Activated CD4-positive, alpha-beta T cell treated with anti-CD3 and anti-CD28 coated beads for 1 hour (primary cell): ENCODE results near the gene CHAT.

Source experiments
- DNase-seq: peaks from one replicate; pipeline ENCODE4 v3.0.0-alpha.2; 2020

Gene CHAT

DNA sequence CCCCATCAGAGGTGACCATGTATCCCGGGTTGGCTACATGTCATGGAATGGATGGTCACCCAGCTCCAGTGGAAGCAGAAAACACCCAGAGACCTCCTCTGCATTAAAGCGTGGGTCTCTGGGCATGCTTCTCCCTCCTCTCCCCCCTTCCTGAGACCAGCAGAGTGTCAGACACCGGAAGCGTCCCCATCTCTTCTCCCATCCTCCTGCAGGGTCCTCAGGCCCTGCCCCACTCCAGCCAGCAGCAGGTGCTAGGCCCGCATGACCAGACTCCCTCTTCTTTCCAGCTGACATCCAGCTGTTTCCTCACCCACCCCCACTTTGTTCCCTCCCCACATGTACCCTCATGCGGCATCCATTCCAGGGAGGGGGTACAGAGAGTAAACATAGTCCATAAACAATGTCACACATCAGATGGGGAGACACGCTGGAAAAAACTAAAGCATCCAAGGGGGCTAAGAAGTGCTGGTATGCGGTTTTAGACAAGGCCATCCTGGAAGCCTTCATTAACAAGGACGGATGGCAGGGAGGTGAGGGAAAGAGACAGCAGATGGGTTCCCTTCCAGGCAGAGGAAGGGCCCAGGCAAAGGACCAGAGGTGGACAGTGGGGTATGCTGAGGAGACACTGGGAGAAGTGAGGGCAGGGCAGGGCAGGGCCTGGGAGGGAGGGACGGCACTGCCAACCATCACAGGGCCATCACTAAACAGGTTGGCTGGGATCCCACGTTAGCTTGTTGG lies 16.2 kb upstream of the CHAT start:
- DNase-seq = no peak

DNA sequence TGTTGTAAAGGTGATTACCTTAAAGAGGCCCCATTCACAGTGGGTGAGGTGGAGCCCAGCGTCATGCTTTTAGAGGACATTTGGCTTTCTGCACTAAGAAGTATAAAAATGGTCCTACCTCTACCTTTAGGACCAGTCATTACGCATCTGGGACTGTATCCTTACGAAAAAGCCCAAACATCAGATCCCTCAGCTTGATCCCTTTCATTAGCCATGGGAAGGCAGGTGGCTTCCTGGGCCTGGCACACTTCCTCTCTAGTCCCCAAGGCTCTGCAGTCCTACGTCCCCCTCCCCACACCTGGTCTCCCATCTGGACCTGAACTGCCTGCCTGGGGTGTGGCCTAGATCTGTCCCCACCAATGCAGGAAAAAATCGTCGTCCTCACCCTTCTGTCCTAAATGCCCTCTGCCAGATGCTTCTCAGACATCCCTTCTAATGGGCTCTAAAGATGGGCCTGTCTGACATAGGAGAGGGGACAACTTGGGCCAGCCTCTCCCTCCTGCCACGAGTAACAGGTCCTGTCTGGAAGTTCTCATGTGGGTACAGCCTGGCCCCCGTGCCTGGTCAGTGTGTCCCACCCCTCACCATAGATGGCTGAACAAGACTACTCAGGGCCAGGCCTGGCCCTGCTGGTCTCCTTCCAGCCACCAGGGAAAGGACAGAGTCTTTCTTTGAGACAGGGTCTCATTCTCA lies 15.5 kb upstream of the CHAT start:
- DNase-seq = no peak

DNA sequence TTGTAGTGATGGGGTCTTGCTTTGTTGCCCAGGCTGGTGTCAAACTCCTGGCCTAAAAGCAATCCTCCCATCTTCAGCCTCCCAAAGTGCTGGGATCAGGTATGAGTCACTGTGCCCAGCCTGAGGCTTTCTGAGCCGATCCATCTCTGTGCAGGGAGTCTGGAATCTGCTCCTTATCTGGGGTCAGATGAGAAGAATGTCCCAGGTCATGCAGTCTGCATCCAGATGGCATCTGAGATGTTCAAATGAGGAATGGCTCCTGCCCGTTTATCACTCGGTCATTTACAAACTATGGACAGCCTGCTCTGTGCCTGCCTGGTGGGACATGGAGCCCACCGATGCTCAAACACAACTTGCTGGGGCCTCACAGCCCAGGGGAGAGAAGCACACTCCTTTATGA lies 14.9 kb upstream of the CHAT start:
- no peak for DNase-seq

DNA sequence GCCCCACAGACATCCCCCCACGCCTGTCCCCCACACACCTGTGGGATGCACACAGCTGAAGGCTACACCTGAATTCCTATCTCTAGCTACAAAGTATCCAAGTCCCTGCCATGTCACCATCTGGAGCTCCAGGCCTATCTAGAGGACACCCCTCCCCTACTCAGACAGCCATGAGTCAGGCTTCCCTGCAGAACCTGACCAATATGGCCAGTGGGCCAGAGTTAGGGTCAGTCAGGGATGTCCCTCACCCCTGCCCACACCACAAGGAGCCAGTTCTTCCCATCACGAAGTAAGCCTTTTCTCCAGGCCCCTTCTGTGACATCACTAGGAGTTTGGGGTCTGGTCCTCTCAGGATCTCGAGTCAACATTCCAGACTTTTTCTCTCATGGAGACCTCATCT lies 14.3 kb upstream of the CHAT start:
- DNase-seq = no peak

DNA sequence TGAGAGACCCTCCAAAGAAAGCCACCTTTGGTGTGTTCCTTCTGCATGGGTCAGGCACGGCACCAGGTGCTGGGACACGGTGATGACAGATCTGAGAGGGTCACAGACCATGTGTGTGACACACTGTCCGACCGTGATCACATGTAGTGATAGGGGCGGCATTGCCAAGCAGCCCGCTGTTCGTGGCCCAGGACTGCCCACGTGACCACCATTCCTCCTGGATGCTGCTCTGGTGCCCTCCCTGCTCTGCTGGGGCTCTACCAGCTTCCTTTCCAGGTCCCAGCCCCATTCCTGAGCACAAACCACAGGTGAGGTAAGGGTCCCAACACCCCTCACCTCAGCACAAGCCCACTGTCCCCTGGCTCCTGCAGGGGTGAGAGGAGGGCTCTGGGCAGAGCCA lies 13.8 kb upstream of the CHAT start:
- no peak for DNase-seq

DNA sequence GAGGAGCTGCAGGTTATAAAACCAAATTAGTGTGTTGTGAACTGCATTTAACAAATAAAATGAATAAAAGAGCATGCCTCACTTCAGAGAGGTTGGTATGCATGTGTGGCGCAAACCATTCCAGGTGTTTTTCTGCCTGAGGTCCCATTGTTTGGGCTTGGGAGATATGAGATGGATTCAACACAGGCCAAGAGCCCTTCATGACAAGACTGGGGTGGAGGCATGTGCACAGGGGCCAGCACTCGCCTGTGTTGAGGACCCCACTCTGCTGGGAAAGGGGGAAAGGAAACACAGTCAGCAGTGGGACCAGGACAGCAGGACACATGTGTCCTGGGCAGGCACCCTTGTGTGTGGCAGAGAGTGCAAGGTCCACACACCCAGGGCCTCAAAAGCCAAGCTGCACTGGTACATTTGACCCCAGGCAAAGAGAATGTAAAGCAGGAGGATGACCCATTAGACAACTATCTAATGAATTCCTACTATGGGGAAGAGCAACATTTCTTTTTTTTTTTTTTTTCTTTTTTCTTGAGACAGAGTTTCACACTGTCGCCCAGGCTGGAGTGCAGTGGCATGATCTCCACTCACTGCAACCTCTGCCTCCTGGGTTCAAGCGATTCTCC lies 12.9 kb upstream of the CHAT start:
- DNase-seq = no peak

DNA sequence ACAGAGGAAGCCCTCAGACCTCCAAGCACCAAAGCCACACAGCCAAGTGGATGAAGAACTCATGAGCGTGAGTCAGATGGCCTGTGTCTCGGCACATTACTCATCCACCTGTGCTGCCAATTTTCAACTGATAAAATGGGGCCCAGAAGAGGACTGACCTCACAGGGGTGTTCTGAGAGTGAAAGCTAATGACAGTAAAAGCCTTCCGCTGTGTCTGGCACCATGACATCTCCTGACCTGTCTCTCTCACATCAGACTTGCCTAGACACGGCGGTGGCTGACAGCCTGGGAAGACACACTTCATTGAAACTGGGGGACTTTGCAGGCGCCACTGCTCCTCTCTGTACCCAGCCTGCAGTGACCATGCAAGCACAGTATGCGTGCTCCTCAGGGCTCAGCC lies 12.0 kb upstream of the CHAT start:
- peak; percentile 3 for DNase-seq

DNA sequence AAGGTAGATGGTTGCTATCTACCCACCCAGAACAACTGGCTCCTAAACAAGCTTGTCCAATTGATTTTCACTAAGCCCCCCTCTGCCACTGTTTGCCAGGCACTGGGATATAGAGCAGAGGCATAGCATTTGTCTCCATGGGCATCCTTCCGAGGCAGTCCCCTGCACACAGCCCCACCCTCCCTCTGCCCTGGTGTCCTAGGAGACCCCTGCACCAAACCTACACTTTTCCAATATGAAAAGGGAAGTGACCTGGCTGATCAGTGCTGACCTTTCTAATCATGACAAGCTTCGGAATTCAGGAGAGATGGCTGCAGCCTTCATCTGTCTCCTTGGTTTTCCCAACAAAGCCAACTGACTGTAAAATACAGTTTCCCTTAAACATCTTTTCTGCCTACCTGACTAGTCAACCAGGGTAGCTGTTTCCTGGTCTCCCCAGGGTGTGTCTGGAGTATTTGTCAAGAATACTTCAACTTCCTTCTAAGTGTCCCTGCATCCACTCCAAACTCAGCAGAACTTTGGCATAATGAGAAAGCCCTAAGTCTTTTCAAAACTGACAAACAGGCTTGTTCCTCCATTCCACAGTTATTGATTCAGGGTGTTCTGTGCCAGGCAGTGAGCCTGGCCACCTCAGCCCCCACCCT lies 11.3 kb upstream of the CHAT start:
- no peak for DNase-seq

DNA sequence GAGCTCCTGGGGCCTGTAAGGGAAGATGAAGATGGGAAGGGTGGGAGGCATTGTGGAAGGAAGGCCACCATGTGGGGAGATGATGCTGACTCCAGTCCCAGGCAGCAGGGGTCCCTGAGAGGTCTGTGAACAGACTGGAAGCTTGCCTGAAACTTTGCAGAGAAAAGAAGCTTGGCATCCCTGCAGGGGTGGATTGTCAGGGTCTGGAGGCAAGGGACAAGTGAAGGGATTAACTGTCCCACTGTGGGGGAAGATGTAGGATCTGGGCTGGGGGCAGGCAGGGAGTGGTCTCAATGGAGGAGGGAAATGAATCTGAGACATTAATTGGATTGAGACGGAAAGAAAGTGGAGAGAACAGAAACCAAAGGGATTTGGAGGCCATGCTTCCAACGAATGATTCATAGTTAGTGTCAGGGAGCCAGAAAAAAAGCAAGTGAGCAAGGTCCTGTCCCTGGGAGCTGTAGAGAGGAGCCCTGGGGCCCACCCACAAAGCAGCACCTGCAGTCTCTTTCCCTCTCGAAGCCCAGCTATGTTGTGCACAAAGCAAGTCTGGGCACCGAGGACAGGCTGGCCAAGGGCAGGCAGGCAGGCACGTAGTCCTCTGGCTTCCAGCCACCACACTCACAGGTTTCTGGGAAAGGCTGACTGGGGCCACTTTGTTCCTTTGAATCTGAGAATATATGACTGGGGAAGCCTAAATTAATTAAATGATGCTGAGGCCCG lies 8.5 kb upstream of the CHAT start:
- no peak for DNase-seq

DNA sequence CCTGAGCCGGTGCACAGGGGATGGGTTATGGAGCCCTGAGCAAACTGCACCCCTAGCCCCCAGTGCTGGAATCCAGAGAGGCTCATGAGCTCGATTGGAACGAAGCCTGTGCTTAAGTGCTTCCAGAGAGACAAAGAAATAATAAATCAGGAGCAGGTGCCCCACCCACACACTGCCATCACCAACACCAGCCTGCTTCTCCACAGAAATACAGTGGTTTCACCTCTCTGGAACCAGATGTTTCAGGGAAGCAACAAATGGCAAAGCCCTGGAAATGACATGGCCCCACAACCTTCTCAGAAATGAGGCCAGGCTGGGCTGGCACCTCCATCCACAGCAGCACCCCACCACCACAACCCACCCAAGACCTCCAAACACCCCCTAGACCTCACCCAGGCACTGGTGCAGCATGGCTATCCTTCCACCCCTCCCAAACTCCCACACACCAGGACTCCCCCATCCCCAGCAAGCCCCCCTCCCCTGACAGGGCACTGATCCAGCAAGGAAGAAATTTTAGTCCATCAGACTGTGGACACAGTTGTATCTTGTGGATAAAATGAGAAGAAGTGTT lies 7.8 kb upstream of the CHAT start:
- DNase-seq = no peak

DNA sequence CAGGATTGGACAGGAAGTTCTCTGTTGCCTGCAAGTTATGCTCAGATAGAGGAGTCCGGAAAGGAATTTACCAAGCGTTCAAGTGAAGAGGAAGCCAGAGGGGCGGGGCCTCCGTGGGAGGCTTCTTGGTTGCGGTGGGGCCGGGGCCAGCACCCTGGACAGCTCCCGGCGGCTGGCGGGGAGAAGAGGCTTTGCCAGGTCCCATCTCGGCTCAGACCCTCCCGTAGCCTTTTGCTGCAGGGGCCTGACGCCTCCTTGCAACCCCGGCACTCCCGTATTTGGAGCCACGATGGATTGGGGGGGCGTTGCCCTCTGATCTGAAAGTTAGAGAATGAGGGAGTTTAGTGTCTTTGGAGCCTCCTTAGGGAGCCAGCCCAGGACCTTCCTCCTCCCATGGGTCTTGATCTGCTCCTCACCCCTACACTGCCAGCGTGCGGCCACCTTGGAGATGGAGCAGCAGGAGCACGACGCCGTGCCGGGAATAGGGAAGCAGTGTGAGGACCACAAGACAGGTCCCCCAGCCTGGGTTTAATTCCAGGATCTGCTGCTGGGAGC lies 6.8 kb upstream of the CHAT start:
- peak; percentile 30 for DNase-seq

DNA sequence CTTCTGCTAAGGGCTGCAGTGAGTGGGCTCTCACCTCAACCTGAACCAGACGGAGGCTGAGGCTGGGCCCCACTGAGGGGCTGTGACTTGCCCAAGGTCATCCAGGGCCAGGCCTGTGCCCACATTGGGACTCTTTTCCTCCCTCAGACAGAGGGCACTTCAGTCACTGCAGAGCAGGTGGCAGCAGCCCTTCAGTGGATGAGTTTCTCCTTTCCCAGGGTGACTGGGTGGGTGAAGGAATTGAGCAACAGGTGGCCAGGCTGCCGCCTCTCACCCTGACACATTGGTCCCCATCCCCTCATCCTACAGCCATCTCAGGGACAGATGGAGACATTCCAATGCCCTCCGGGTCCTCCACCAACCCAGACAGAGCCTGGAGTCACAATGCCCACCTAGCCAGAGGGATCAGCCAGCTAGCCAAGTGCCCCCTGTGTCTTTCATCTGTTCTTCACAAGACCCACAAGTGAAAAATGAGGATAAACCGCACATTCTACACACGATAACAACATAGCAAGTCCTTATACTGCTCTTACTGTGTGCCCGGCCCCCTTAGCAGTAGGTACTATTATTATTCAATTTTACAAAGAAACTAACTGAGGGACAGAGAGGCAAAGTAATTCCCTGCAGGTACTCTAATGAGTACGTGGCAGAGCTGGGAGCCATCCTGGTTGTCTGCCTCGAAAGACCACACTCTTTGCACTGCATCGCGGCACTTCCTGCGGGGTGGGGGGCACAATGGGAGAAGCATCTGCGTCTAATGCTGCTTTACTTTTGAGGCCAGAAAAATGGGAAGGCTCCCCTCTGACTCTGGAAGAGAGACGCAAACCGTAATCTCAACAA lies 5.5 kb upstream of the CHAT start:
- DNase-seq = no peak

DNA sequence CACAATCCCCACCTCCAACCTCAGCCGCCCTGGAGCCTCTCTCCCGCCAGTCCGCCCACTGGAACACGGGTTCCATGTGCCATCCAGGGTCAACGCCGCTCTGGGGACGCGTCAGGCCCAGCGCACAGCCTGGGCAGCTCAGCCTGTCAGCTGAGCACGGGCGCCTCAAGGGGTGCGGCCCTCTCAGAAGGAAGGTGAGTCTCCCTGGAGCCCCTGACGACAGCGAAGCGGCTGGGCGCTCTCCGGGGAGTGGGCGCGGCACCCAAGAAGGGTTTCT lies 4.9 kb upstream of the CHAT start:
- no peak for DNase-seq

DNA sequence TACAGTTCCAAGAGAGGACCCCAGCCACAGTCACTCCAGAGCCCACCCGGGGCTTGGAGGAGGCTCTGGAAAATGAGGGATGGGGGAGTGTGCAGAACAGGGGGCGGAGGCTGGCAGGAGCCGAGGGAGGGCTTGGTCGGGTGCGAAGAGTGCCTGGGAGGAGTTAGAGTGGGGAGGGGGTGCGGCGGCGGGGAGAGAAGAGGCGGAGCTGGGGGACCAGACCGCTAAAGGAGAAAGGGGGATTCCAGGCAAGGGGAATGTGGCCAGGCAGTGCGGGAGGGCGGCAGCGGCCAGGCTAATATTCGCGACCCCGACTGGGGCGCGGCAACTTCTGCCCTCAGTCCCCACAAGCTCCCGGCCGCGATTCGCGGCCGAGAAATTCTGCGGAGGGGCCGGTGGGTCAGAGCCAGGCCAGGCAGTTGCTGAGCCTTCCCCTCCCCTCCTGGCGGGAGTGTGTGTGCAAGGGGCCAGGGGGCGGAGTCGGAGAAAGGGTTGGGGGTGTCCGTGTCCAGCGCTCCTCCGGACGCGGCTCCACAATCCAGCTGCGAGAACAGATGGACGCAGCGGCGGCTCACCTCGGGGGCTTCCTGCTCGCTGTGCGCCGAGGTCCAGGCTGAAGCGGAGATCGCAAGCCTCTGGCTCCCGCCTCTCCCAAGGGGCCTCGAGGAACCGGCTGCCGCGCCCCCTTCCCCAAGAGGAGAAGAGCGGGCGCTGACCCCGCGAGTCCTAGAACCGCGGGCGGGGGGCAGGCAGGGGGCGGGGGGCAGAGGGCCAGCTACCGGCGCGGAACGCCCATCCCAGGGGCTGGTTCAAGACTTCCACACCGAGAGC lies 4.3 kb upstream of the CHAT start:
- no peak for DNase-seq

DNA sequence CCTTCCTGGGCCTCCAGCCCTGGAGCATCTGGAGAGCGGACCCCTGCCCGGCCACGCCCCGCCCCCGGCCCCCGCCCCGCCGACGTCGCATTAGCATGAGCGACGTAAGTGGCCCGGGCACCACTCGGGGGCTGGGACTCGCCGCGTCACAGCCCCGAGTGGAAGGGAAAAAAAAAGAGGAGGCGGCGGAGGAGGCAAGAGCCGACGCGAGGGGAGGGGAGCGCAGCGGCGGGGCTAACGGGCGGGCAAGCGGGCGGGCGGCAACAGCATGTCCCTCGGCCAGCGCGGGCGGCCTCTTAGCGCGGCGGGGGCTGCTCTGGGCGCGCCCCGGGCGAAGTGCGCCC lies 3.8 kb upstream of the CHAT start, which contains the start of gene SLC18A3:
Gene SLC18A3 (plus strand): TSS at position 197 of the 344 bp plus-strand sequence. CDS start 431 bp downstream, outside the sequence.
- DNase-seq = no peak

DNA sequence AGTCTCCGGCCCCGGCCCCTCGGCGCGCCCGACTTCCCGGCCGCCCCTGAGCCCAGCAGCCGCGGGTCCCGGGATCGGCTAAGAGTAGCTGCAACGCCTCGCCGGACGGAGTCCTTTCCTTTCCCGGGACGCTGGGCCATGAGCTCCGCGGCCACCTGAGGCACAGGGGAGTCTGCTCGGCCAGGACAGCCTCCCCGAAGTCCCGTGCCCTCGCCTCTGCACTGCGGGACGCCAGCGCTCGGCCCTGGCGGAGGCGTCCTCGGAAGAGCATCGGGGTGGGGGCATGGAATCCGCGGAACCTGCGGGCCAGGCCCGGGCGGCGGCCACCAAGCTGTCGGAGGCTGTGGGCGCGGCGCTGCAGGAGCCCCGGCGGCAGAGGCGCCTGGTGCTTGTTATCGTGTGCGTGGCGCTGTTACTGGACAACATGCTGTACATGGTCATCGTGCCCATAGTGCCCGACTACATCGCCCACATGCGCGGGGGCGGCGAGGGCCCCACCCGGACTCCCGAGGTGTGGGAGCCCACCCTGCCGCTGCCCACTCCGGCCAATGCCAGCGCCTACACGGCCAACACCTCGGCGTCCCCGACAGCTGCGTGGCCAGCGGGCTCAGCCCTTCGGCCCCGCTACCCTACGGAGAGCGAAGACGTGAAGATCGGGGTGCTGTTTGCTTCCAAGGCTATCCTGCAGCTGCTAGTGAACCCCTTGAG lies 3.2 kb upstream of the CHAT start:
- no peak for DNase-seq

DNA sequence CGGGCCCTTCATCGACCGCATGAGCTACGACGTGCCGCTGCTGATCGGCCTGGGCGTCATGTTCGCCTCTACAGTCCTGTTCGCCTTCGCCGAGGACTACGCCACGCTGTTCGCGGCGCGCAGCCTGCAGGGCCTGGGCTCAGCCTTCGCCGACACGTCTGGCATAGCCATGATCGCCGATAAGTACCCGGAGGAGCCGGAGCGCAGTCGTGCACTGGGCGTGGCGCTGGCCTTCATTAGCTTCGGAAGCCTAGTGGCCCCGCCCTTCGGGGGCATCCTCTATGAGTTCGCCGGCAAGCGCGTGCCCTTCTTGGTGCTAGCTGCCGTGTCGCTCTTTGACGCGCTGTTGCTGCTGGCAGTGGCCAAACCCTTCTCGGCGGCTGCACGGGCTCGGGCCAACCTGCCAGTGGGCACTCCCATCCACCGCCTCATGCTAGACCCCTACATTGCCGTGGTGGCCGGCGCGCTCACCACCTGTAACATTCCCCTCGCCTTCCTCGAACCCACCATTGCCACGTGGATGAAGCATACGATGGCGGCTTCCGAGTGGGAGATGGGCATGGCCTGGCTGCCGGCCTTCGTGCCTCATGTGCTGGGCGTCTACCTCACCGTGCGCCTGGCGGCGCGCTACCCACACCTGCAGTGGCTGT lies 2.5 kb upstream of the CHAT start:
- DNase-seq = no peak

DNA sequence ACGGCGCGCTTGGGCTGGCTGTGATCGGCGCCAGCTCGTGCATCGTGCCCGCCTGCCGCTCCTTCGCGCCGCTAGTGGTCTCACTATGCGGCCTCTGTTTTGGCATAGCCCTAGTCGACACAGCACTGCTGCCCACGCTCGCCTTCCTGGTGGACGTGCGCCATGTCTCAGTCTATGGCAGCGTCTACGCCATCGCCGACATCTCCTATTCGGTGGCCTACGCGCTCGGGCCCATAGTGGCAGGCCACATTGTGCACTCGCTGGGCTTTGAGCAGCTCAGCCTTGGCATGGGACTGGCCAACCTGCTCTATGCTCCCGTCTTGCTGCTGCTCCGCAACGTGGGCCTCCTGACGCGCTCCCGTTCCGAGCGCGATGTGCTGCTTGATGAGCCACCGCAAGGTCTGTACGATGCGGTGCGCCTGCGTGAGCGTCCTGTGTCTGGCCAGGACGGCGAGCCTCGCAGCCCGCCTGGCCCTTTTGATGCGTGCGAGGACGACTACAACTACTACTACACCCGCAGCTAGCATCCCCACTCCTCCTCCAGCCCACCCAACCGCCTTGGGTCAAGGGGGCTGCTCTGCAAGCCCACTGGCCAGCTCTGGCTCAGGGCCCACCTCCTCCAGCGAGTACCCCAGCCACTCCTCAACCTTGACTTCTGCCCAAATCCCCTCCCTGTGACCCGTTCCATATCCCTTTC lies 1.9 kb upstream of the CHAT start:
- no peak for DNase-seq
